HG02571 (cell line): ENCODE results near the gene CCDC85C.

ENCODE experiments used
- ATAC-seq: cut with Tn5 transposase; IDR thresholded peaks from one replicate; pipeline ENCODE4 v1.9.1; 2021; ENCODE audit warnings: mild to moderate bottlenecking, moderate library complexity; ENCODE audit not compliant: unreplicated experiment

Gene CCDC85C

GRCh38 chr14:99542566-99542965 lies 61.4 kb downstream of the CCDC85C start:
- no peak for ATAC-seq

GRCh38 chr14:99541677-99542470 lies 62.1 kb downstream of the CCDC85C start:
- ATAC-seq, result no peak

GRCh38 chr14:99541211-99541610 lies 62.8 kb downstream of the CCDC85C start:
- ATAC-seq, result no peak

- ATAC-seq, result no peak
These were observed 63.6 kb downstream of the CCDC85C start for GRCh38 chr14:99540196-99541032.

GRCh38 chr14:99539491-99539890 lies 64.5 kb downstream of the CCDC85C start:
- ATAC-seq, result no peak

- ATAC-seq, result no peak
These were observed 65.3 kb downstream of the CCDC85C start for GRCh38 chr14:99538733-99539132.

GRCh38 chr14:99538275-99538674 lies 65.7 kb downstream of the CCDC85C start:
- ATAC-seq, result no peak

GRCh38 chr14:99537399-99537798 lies 66.6 kb downstream of the CCDC85C start:
- no peak for ATAC-seq

- no peak for ATAC-seq
These were observed 67.9 kb downstream of the CCDC85C start for GRCh38 chr14:99535908-99536778.

- ATAC-seq, result no peak
These were observed 68.6 kb downstream of the CCDC85C start for GRCh38 chr14:99535448-99535847.

- ATAC-seq, result no peak
These were observed 69.1 kb downstream of the CCDC85C start for GRCh38 chr14:99534863-99535262.

GRCh38 chr14:99534333-99534732 lies 69.7 kb downstream of the CCDC85C start:
- no peak for ATAC-seq

GRCh38 chr14:99532310-99532709 lies 71.7 kb downstream of the CCDC85C start:
- no peak for ATAC-seq

- ATAC-seq, result no peak
These were observed 72.5 kb downstream of the CCDC85C start for GRCh38 chr14:99531251-99532096.

GRCh38 chr14:99530407-99531155 lies 73.4 kb downstream of the CCDC85C start:
- no peak for ATAC-seq

- no peak for ATAC-seq
These were observed 74.1 kb downstream of the CCDC85C start for GRCh38 chr14:99529899-99530298.

GRCh38 chr14:99527427-99528076 lies 76.5 kb downstream of the CCDC85C start:
- ATAC-seq, result no peak

GRCh38 chr14:99527026-99527425 lies 77.0 kb downstream of the CCDC85C start:
- no peak for ATAC-seq

GRCh38 chr14:99525699-99526080 lies 78.3 kb downstream of the CCDC85C start:
- no peak for ATAC-seq
